ENCODE data around the gene DCXR. TPM values are rescaled to one million over a fixed set of nuclear protein-coding genes. Genes with fewer than 3 reads are reported as not detected.

DCXR gene
- total RNA-seq, 1 donor from 2014 or later, result 158 TPM

DNA sequence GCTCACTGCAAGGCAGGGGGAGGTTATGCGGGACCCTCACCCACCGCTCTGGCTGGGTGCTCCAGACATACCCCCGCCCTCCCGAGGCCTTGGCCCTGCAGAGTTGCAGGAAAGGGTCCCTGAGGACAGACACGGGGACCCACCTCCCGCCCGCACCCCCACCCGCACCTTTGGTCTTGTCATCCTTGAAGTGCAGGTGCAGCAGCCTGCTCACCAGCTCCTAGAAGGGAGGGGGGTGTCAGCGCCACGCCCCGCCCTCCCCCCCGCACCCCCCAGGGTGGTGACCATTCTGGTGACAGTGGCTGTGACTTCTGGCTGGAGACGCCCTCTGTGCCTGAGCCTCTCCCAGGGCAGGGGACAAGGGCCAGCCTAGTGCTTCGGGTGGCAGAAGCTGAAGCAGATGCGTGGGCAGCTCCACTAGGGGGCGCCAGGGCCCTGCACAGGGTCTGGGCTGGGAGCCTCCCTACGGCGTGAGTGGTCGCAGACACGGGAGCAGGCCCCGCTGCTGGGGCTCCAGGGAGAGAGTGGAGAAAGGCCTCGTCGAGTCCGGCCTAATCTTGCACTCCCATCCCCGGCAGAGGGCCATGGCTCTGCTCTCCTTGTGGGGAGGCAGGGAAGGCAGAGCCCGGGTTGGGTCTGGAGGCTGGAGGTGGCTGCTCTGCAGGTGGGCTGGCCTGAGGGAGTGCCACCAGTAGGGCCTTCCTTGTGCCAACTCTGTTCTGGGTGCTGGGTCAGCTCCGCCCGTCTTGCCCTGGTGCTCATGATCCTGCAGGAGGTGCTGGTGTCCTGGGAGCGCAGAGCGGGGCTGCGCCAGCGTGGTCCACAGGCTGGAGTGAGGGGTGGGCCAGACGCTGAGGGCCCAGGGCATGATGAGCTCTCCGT lies 17.6 kb downstream of the DCXR start:
- Mint-ChIP-seq H3K4me1 (ENCODE audit: unreplicated experiment) (peaks cover 12% of the 10 kb centered on the region), H3K27ac (no peak overlapping the region), H3K27me3 (no peaks in the 10 kb centered on the region), H3K9me3 (no peaks in the 10 kb centered on the region), H3K4me3 (no peak overlapping the region), H3K36me3 (no peaks in the 10 kb centered on the region)
- peak; percentile 86 for TF ChIP-seq CTCF (conservative IDR thresholded peaks at IDR 0.05)
- DNase-seq (ENCODE audit: extremely low spot score, unreplicated experiment), result no peak

DNA sequence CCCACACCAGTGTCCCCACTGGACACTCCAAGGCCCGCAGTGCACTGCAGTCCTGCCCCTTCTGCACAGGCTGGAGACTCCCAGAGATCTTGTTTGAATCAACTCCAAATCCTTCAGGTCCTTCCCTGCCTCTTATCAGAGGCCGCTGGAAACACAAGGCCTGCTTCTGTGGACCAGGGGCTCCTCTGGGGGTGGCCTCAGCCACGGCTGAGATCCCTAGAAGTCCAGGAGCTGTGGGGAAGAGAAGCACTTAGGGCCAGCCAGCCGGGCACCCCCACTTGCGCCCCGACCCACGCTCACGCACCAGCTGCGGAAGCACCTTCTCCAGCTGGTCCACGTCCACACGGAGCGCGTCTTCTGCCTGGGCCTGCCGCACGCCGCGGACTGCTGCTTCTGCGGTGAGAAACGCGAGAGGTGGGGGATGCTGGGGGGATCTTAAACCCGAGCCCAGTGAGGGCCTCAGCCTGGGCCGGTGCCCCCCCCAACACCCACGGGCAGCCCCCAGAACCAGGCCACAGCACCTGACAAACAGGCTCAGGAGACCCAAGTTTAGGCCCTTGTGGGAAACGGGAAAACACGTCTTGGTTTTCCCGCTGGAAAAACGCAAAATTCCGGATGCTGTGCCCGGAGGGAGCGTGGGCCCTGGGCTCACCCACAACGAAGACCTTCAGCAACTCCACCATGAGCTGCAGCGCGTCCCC lies 18.4 kb downstream of the DCXR start:
- no peak for DNase-seq (ENCODE audit: extremely low spot score, unreplicated experiment)
- H3K27ac Mint-ChIP-seq, result no peak overlapping the region
- TF ChIP-seq CTCF (conservative IDR thresholded peaks at IDR 0.05), result no peak
- no peak overlapping the region for H3K4me3 Mint-ChIP-seq
- peaks cover 11% of the 10 kb centered on the region for H3K4me1 Mint-ChIP-seq (ENCODE audit: unreplicated experiment)
- H3K27me3 Mint-ChIP-seq, result no peaks in the 10 kb centered on the region
- H3K9me3 Mint-ChIP-seq, result no peaks in the 10 kb centered on the region
- H3K36me3 Mint-ChIP-seq, result no peaks in the 10 kb centered on the region

DNA sequence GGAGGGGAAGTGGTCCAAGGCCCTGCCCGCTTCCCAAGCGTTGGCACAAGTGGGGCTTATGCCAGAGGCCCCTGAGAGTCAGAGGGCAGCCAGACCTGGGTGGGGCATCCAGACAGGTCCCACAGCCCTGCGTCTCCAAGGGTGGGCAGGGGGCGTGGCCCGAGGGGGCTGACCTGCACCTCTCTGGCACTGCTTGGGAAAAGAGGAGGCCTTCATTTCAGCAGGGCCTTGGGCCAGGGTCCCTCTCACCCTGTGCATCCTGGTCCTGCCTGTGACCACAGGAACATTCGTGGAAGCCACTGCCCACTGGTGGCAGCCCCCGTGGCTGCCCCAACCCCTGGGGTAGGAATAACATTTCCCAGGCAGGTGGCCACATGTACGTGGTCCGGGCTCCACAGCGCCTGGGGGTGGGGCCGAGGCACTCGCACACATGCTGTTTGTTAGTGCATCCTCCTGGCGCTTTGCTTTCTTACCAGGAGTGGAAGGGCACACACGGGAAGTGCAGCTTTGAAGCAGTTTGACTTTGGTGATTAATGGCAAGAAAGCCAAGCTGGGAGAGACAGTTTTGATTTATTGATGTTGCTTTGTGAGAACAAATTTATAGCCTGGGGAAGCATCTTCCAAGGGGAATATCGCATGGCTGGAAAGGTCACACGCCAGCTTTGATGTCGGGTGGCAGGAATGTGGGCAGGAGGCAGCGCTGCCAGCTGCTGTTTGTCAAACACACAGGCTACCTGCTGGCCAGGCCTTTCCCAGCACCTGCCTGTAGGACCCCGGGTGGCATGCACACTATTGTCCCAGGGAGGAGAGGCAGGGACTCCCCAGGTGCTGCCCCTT lies 19.1 kb downstream of the DCXR start:
- no peak for TF ChIP-seq CTCF (conservative IDR thresholded peaks at IDR 0.05)
- no peak for DNase-seq (ENCODE audit: extremely low spot score, unreplicated experiment)
- Mint-ChIP-seq H3K4me3 (peak overlapping the region; percentile 67), H3K4me1 (ENCODE audit: unreplicated experiment) (peaks cover 9% of the 10 kb centered on the region), H3K36me3 (no peaks in the 10 kb centered on the region), H3K27ac (peak overlapping the region; percentile 41), H3K27me3 (no peaks in the 10 kb centered on the region), H3K9me3 (no peaks in the 10 kb centered on the region)

DNA sequence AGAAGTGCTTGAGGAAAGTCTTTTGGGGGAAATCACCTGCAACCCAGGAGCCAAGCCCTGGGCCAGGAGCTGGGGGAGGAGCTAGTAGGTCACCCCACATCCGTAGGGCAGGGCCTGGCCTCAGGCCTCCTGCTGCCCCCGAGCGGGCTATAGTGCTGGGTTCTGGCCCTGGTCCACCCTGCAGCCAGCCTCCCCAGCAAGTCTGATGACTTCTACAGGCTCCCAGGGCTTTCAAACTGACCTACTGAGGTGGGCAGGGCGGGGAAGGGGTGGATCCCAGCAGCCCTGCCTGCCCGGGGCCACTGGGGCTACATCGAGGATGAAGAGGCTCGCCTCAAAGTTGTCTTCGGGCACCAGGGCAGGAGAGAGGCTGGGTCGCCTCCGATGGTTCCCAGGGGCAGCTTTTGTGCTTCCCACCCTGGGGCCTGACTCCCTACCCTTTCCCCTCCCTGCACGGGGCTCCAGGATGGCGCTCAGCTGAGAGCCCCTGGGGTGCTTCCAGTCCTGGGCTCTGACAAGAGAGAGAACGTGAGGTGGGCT lies 19.8 kb downstream of the DCXR start:
- Mint-ChIP-seq H3K36me3 (no peaks in the 10 kb centered on the region), H3K9me3 (no peaks in the 10 kb centered on the region), H3K4me1 (ENCODE audit: unreplicated experiment) (peaks cover 12% of the 10 kb centered on the region), H3K27ac (no peak overlapping the region), H3K4me3 (no peak overlapping the region), H3K27me3 (no peaks in the 10 kb centered on the region)
- TF ChIP-seq CTCF (conservative IDR thresholded peaks at IDR 0.05), result no peak
- no peak for DNase-seq (ENCODE audit: extremely low spot score, unreplicated experiment)

- no peak overlapping the region for H3K4me3 Mint-ChIP-seq
Measured at GRCh38 chr17:82016875-82017459, 20.5 kb downstream of the DCXR start.

More at GRCh38 chr17:82016875-82017459, 20.5 kb downstream of the DCXR start:
- TF ChIP-seq CTCF (conservative IDR thresholded peaks at IDR 0.05), result no peak
- DNase-seq (ENCODE audit: extremely low spot score, unreplicated experiment), result no peak
- Mint-ChIP-seq H3K27ac (no peak overlapping the region), H3K27me3 (no peaks in the 10 kb centered on the region), H3K4me1 (ENCODE audit: unreplicated experiment) (peaks cover 12% of the 10 kb centered on the region), H3K9me3 (no peaks in the 10 kb centered on the region), H3K36me3 (no peaks in the 10 kb centered on the region)
